Liver (tissue), 9 donors: ENCODE results near the gene SHB. TPM values are rescaled to one million over a fixed set of nuclear protein-coding genes. Genes with fewer than 3 reads are reported as not detected.
"Not testable (repeated sequence)": the region's sequence is repeated elsewhere in the genome, so short reads cannot be mapped to it uniquely, and the experiment has no call there.

ENCODE experiments used
- DNase-seq: peaks from one replicate; pipeline ENCODE4 v3.0.0-alpha.2; 2017; ENCODE audit warnings: low spot score
- H3K27ac ChIP-seq, 2 donors: one replicate each; pipeline ENCODE4 v1.7.0; 2013; ENCODE audit warnings: inconsistent platforms in 2 of 2, low read length in 2 of 2, control low read depth in 1 of 2, low read depth in 1 of 2, mild to moderate bottlenecking in 1 of 2
- H3K27me3 ChIP-seq, 4 donors: one replicate each; pipeline versions ENCODE4 v1.6.1 to v1.7.0; 2013; ENCODE audit warnings: low read length in 3 of 4, inconsistent platforms in 1 of 4, mild to moderate bottlenecking in 1 of 4, moderate library complexity in 1 of 4; ENCODE audit not compliant: control insufficient read depth in 4 of 4, insufficient read depth in 4 of 4
- H3K36me3 ChIP-seq, 4 donors: one replicate each; pipeline versions ENCODE4 v1.6.1 to v1.7.0; 2013; ENCODE audit warnings: low read length in 3 of 4, mild to moderate bottlenecking in 3 of 4, low read depth in 1 of 4, moderate library complexity in 1 of 4; ENCODE audit not compliant: control insufficient read depth in 4 of 4, insufficient read depth in 3 of 4
- H3K4me1 ChIP-seq, 4 donors: one replicate each; pipeline versions ENCODE4 v1.6.1 to v1.7.0; 2013; ENCODE audit warnings: low read length in 3 of 4, mild to moderate bottlenecking in 3 of 4, moderate library complexity in 1 of 4; ENCODE audit not compliant: control insufficient read depth in 4 of 4, insufficient read depth in 4 of 4
- H3K4me3 ChIP-seq, 3 donors: one replicate each; pipeline versions ENCODE4 v1.6.1 to v1.7.0; 2013; ENCODE audit warnings: low read length in 3 of 3, control low read depth in 1 of 3, low read depth in 1 of 3, mild to moderate bottlenecking in 1 of 3
- H3K9ac ChIP-seq, 2 donors: one replicate each; pipeline ENCODE4 v1.7.0; 2013; ENCODE audit warnings: low read length in 2 of 2, mild to moderate bottlenecking in 2 of 2, moderate library complexity in 2 of 2, control low read depth in 1 of 2, low read depth in 1 of 2
- H3K9me3 ChIP-seq, 4 donors: one replicate each; pipeline versions ENCODE4 v1.6.1 to v1.7.0; 2013; ENCODE audit warnings: low read length in 3 of 4; ENCODE audit not compliant: control insufficient read depth in 4 of 4
- ATF3 ChIP-seq: IDR thresholded peaks from 2 replicates; pipeline ENCODE4 v1.6.1; 2016; ENCODE audit warnings: antibody characterized with exemption
- EGR1 ChIP-seq, 2 donors: IDR thresholded peaks; 2 replicates each; pipeline ENCODE4 v1.6.1; 2016 to 2018; ENCODE audit warnings: antibody characterized with exemption in 2 of 2, low read depth in 2 of 2
- FOXA1 ChIP-seq: IDR thresholded peaks from 2 replicates; pipeline ENCODE4 v1.6.1; 2016; ENCODE audit warnings: antibody characterized with exemption
- GABPA ChIP-seq, 2 donors: IDR thresholded peaks in 1 of 2; conservative IDR thresholded peaks in 1 of 2; 2 replicates each; pipeline ENCODE4 v1.6.1; 2016; ENCODE audit warnings: antibody characterized with exemption in 2 of 2, mild to moderate bottlenecking in 1 of 2, moderate library complexity in 1 of 2
- HNF4A ChIP-seq, 2 donors: conservative IDR thresholded peaks; 2 replicates each; pipeline ENCODE4 v1.6.1; 2016; ENCODE audit warnings: antibody characterized with exemption in 2 of 2, mild to moderate bottlenecking in 2 of 2
- NR2F2 ChIP-seq: IDR thresholded peaks from 2 replicates; pipeline ENCODE4 v1.6.1; 2016; ENCODE audit warnings: antibody characterized with exemption
- RAD21 ChIP-seq, 2 donors: IDR thresholded peaks; 2 replicates each; pipeline ENCODE4 v1.6.1; 2016; ENCODE audit warnings: antibody characterized with exemption in 2 of 2, mild to moderate bottlenecking in 2 of 2
- RXRA ChIP-seq, 2 donors: IDR thresholded peaks; 2 replicates each; pipeline ENCODE4 v1.6.1; 2017 to 2018; ENCODE audit warnings: antibody characterized with exemption in 2 of 2, mild to moderate bottlenecking in 1 of 2
- SP1 ChIP-seq: IDR thresholded peaks from 2 replicates; pipeline ENCODE4 v1.6.1; 2018; ENCODE audit warnings: antibody characterized with exemption, mild to moderate bottlenecking
- TAF1 ChIP-seq: conservative IDR thresholded peaks from 2 replicates; pipeline ENCODE4 v1.6.1; 2016; ENCODE audit warnings: antibody characterized with exemption, mild to moderate bottlenecking
- YY1 ChIP-seq: IDR thresholded peaks from 2 replicates; pipeline ENCODE4 v1.6.1; 2016; ENCODE audit warnings: antibody characterized with exemption, mild to moderate bottlenecking
- ZBTB33 ChIP-seq: IDR thresholded peaks from 2 replicates; pipeline ENCODE4 v1.6.1; 2016; ENCODE audit warnings: antibody characterized with exemption
- WGBS: extraction: QIAGEN DNeasy Blood & Tissue Kit; methylation state at CpG from one replicate; pipeline ENCODE4 v1.1.7; 2013; 5-methylcytosine and 5-hydroxymethylcytosine counted together
- polyA plus RNA-seq, 2 donors: library from polyadenylated mRNA; stranded (reverse) in 1 of 2; unstranded in 1 of 2; fragments of 200-250 nt in 1 of 2; fragments of >200 nt in 1 of 2; fragmentation: Nextera tagmentation in 1 of 2; extraction: Ambion mirVana in 1 of 2; gene quantifications; one replicate each; pipeline versions ENCODE4 v1.2.1 to v1.2.3, GENCODE V29; 2013 to 2015
- total RNA-seq, 2 donors: library from RNA; depleted of rRNA; stranded (reverse); fragments of >200 nt; gene quantifications; one replicate each; pipeline ENCODE4 v1.2.3, GENCODE V29; 2014
- donor health status: healthy.
- donor health status: healthy.
- donor health status: healthy.
- donor health status: healthy.
- donor health status: healthy.

The SHB gene
- total and polyA plus RNA-seq, 4 donors = 3.4 to 17.3 (median 7.0) TPM

GRCh38 chr9:38045939-38046338, 23.1 kb downstream of the SHB start:
- TF ChIP-seq HNF4A (conservative IDR thresholded peaks at IDR 0.05) = peak in 1 of 2 donors; percentile 34
- TF ChIP-seq RXRA (IDR thresholded peaks at IDR 0.05) = peak; percentile 43 to 73
- TF ChIP-seq SP1 = peak; percentile 43
- H3K27me3 ChIP-seq, H3K9me3 ChIP-seq, H3K36me3 ChIP-seq, DNase-seq, H3K4me3 ChIP-seq: not testable (repeated sequence)
- 60% methylated on average over 10 of the region's 10 CpGs for WGBS
- peak overlapping the region in 1 of 2 donors; percentile 70 for H3K9ac ChIP-seq
- H3K27ac ChIP-seq = peak overlapping the region; percentile 85 to 96
- peaks cover 15 to 67% (median 56%) of the 10 kb centered on the region in 4 donors for H3K4me1 ChIP-seq

GRCh38 chr9:38044706-38045105, 24.3 kb downstream of the SHB start:
- Histone ChIP-seq H3K4me1 (peaks cover 22 to 74% (median 59%) of the 10 kb centered on the region in 4 donors), H3K27ac (no peak overlapping the region), H3K36me3 (peaks cover 0 to 2% (median 0%) of the 10 kb centered on the region in 4 donors), H3K27me3 (no peaks in the 10 kb centered on the region), H3K9ac (no peak overlapping the region), H3K4me3 (no peak overlapping the region), H3K9me3 (no peaks in the 10 kb centered on the region)
- DNase-seq = no peak
- WGBS = 61% methylated on average over 2 of the region's 2 CpGs
- no peak for TF ChIP-seq RAD21 (IDR thresholded peaks at IDR 0.05)
- no peak for TF ChIP-seq SP1
- TF ChIP-seq NR2F2 = no peak
- no peak for TF ChIP-seq HNF4A (conservative IDR thresholded peaks at IDR 0.05)
- TF ChIP-seq TAF1 = no peak
- TF ChIP-seq RXRA (IDR thresholded peaks at IDR 0.05) = no peak
- no peak for TF ChIP-seq EGR1 (IDR thresholded peaks at IDR 0.05; ENCODE audit: low read depth in 2 of 2)
- no peak for TF ChIP-seq GABPA (IDR thresholded peaks at IDR 0.05 in 1 of 2, conservative IDR thresholded peaks at IDR 0.05 in 1 of 2)
- TF ChIP-seq ZBTB33 = no peak
- no peak for TF ChIP-seq FOXA1

- H3K4me1 ChIP-seq = peaks cover 24 to 81% (median 63%) of the 10 kb centered on the region in 4 donors
- peak overlapping the region in 1 of 2 donors; percentile 5 for H3K27ac ChIP-seq
- TF ChIP-seq ATF3 = no peak
- TF ChIP-seq GABPA (IDR thresholded peaks at IDR 0.05 in 1 of 2, conservative IDR thresholded peaks at IDR 0.05 in 1 of 2) = no peak
- no peak for TF ChIP-seq YY1
- no peak for TF ChIP-seq TAF1
- peak in 1 of 2 donors; percentile 6 for TF ChIP-seq RXRA (IDR thresholded peaks at IDR 0.05)
- H3K36me3 ChIP-seq = peaks cover 0 to 2% (median 0%) of the 10 kb centered on the region in 4 donors
- 69% methylated on average over 9 of the region's 9 CpGs for WGBS
- no peaks in the 10 kb centered on the region for H3K27me3 ChIP-seq
- H3K9ac ChIP-seq = no peak overlapping the region
- H3K4me3 ChIP-seq = no peak overlapping the region
- H3K9me3 ChIP-seq = no peaks in the 10 kb centered on the region
- DNase-seq = no peak
Measured at GRCh38 chr9:38043931-38044623, 24.9 kb downstream of the SHB start.
